GM12874 (cell line): ENCODE measurements around the gene LAMC2.
A peak's percentile ranks its signal among the peaks of the same experiment; 100 is the strongest.

Experiments
- CTCF ChIP-seq: IDR thresholded peaks from 2 replicates; pipeline ENCODE4 v1.5.1; 2011; ENCODE audit warnings: low read depth, mild to moderate bottlenecking, control low read depth, low read length, moderate library complexity; ENCODE audit not compliant: insufficient read depth

Gene LAMC2

GRCh38 chr1:183278739-183279591 is 92.9 kb downstream of the LAMC2 start:
- no peak for TF ChIP-seq CTCF

GRCh38 chr1:183279835-183280234 is 93.8 kb downstream of the LAMC2 start:
- no peak for TF ChIP-seq CTCF

GRCh38 chr1:183281039-183281438 is 95.0 kb downstream of the LAMC2 start:
- no peak for TF ChIP-seq CTCF

GRCh38 chr1:183281553-183282091 is 95.6 kb downstream of the LAMC2 start:
- TF ChIP-seq CTCF: peak; percentile 84

GRCh38 chr1:183282101-183282855 is 96.2 kb downstream of the LAMC2 start:
- no peak for TF ChIP-seq CTCF

GRCh38 chr1:183283286-183283685 is 97.2 kb downstream of the LAMC2 start:
- no peak for TF ChIP-seq CTCF

GRCh38 chr1:183284086-183284485 is 98.0 kb downstream of the LAMC2 start:
- no peak for TF ChIP-seq CTCF
